ENCODE data around the gene DNAJB8. TPM values are rescaled to one million over a fixed set of nuclear protein-coding genes. Genes with fewer than 3 reads are reported as not detected.
A peak's percentile ranks its signal among the peaks of the same experiment; 100 is the strongest.

The DNAJB8 gene
- total and polyA plus RNA-seq, 2 experiments from 2014 or later, result not detected

- Histone ChIP-seq H3K27me3 (peaks cover 27% of the 10 kb centered on the region), H3K4me3 (no peak overlapping the region), H3K4me1 (ENCODE audit: low read depth) (no peaks in the 10 kb centered on the region), H3K36me3 (no peaks in the 10 kb centered on the region), H3K27ac (no peak overlapping the region), H3K9me3 (ENCODE audit: low read depth) (no peaks in the 10 kb centered on the region)
- no peak for TF ChIP-seq CTCF (IDR thresholded peaks at IDR 0.05; ENCODE audit: low read depth, low read length)
- DNase-seq (ENCODE audit: low read depth in 1 of 2, low spot score in 1 of 2), result no peak
These were observed 2.3 kb upstream of the DNAJB8 start for GRCh38 chr3:128468791-128469527.

GRCh38 chr3:128468285-128468790 is 1.6 kb upstream of the DNAJB8 start:
- Histone ChIP-seq H3K36me3 (no peaks in the 10 kb centered on the region), H3K27me3 (peaks cover 21% of the 10 kb centered on the region), H3K9me3 (ENCODE audit: low read depth) (no peaks in the 10 kb centered on the region), H3K27ac (no peak overlapping the region), H3K4me1 (ENCODE audit: low read depth) (no peaks in the 10 kb centered on the region), H3K4me3 (no peak overlapping the region)
- TF ChIP-seq CTCF (IDR thresholded peaks at IDR 0.05; ENCODE audit: low read depth, low read length), result no peak
- no peak for DNase-seq (ENCODE audit: low read depth in 1 of 2, low spot score in 1 of 2)

DNA sequence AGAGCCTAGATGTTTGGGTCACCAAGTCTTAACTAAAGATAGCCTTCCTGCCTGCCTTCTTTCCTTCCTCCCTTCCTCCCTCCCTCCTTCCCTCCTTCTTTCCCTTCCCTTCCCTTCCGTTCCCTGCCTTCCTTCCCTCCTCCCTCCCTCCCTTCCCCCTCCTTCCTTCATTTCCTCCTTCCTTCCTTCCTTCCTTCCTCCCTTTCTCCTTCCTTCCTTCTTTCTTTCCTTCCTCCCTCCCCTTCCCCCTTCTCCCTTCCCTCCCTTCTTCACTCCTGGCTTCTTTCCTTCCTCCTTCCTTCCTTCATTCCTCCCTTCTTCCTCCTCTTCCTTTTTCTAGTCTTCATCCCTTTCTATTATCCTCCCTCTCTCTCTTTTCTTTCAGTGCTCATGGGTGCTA is 2.0 kb downstream of the DNAJB8 start:
- Histone ChIP-seq H3K36me3 (no peaks in the 10 kb centered on the region), H3K4me1 (ENCODE audit: low read depth) (no peaks in the 10 kb centered on the region), H3K27me3 (peaks cover 21% of the 10 kb centered on the region), H3K4me3 (no peak overlapping the region), H3K9me3 (ENCODE audit: low read depth) (no peaks in the 10 kb centered on the region), H3K27ac (no peak overlapping the region)
- DNase-seq (ENCODE audit: low read depth in 1 of 2, low spot score in 1 of 2), result no peak
- TF ChIP-seq CTCF (IDR thresholded peaks at IDR 0.05; ENCODE audit: low read depth, low read length), result no peak

DNA sequence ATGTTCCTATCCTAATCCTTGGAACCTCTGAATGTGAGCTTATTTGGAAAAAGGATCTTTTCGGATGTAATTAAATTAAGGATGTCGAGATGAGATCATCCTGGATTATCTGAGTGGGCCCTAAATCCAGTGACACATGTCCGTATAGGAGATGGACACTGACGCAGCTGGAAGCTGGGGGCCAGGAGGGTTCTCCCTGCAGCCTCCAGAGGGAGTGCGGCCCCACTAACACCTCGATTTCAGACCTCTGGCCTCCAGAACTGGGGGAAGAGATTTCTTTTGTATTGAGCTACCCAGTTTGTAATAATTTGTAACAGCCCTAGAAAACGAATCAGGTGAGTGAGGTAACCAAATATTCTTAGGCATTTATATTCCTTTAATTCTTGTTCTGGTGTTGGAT is 2.5 kb downstream of the DNAJB8 start:
- Histone ChIP-seq H3K9me3 (ENCODE audit: low read depth) (no peaks in the 10 kb centered on the region), H3K36me3 (no peaks in the 10 kb centered on the region), H3K4me1 (ENCODE audit: low read depth) (no peaks in the 10 kb centered on the region), H3K27ac (no peak overlapping the region), H3K27me3 (peaks cover 21% of the 10 kb centered on the region), H3K4me3 (no peak overlapping the region)
- peak; percentile 20 for TF ChIP-seq CTCF (IDR thresholded peaks at IDR 0.05; ENCODE audit: low read depth, low read length)
- no peak for DNase-seq (ENCODE audit: low read depth in 1 of 2, low spot score in 1 of 2)

- no peaks in the 10 kb centered on the region for H3K36me3 ChIP-seq
- H3K27ac ChIP-seq, result no peak overlapping the region
- H3K4me1 ChIP-seq (ENCODE audit: low read depth), result no peaks in the 10 kb centered on the region
- H3K4me3 ChIP-seq, result no peak overlapping the region
- TF ChIP-seq CTCF (IDR thresholded peaks at IDR 0.05; ENCODE audit: low read depth, low read length), result no peak
- H3K9me3 ChIP-seq (ENCODE audit: low read depth), result no peaks in the 10 kb centered on the region
- H3K27me3 ChIP-seq, result peaks cover 21% of the 10 kb centered on the region
- DNase-seq (ENCODE audit: low read depth in 1 of 2, low spot score in 1 of 2), result no peak
These were observed 2.9 kb downstream of the DNAJB8 start for GRCh38 chr3:128463771-128464170.

All from cardiac muscle cell (in vitro differentiated cells and primary cell).